Measurements from ENCODE around the gene PRRX2. TPM values are rescaled to one million over a fixed set of nuclear protein-coding genes. Genes with fewer than 3 reads are reported as not detected.
"Not testable (repeated sequence)": the region's sequence is repeated elsewhere in the genome, so short reads cannot be mapped to it uniquely, and the experiment has no call there.

Gene PRRX2
- polyA plus RNA-seq, 3 donors from 2014 or later = 0.18 TPM; not detected in 2

DNA sequence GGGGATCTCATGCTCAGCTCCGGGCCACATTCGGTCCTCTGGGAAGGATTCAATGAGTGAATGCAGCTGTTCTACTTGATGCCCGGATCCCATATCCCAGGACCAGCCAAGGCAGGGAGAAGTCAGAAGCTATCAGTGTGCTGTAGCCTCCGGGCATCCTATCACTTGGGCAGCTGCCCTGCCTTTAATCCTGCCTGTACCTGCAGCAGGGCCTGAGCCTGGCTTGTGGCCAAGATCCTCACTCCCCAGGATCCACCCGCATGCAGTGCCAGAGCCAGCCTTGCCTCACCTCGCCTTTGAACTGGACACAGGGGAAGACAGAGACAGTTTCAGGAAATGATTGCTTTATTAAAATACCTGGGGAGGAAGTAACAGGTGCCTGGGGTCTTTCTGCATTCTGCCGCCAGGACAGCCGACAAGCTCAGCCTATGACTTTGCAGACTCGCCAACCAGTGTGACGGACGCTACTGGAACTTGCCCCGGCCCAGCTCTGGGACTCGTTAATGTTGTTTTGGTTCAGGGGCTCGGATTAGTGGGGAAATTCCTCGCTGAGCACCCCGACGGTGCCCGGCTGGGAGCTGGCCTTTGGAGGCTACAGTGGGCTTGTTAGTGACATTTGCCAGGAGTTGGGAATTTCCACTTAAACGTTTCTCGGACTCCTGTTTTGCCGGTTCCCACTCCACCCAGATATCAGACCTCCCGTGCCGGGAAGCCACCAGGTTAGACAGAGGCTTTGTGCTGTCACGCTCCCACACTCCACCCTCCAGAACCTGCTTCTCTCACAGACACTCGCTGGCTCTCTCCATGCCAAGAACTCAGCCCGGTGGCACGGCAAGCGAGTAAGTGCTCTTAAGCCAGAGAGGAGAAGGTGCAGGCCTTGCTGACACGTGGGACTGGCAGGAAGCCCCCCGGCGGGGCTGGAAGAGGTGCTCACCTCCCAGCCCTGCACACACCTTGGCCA, 86.7 kb downstream of the PRRX2 start:
- no peak overlapping the region for H3K4me3 Mint-ChIP-seq
- peaks cover 0 to 4% of the 10 kb centered on the region in 2 donors for H3K4me1 Mint-ChIP-seq
- DNase-seq = no peak
- peaks cover 0 to 9% (median 0%) of the 10 kb centered on the region in 3 donors for H3K27me3 Mint-ChIP-seq (ENCODE audit: low read depth in 3 of 3)
- H3K27ac Mint-ChIP-seq = no peak overlapping the region
- H3K36me3 Mint-ChIP-seq = no peaks in the 10 kb centered on the region
- H3K9me3 Mint-ChIP-seq = no peaks in the 10 kb centered on the region

DNA sequence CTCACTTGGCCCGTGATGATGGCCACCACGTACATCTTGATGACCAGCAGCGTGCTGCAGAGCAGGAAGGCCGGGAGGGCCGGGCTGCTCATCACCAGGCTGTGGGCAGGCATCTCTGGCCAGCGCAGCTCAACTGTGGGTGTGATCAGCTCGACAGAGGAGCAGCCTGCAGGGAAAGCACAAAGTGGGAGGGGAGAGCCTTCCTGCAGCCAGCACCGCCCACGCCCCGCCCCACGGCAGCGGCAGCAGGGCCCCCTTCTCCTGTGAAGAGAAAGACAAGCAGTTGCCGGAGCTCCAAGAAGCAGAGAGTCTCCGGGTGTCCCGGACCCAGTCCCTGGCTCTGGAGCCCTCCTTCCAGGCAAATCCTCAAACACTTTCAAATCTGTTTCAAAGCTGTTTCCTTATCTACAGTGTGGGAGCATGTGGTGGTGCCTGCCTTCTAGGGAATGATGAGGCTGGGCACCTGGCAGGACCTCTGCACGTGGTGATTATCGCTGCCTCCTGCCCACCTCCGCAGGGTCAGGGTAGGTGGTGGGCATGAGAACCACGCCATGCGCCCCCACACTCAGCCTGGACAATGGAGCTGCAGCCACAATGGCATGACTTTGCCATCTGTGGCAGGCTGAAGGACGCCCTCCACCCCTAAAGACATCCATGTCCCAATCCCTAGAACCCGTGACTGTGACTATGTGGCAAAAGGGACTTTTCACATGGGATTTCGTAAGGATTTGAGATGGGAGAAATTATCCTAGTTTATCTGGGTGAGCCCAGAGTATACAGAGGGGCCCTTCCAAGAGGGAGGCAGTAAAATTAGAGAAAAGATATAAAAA, 87.7 kb downstream of the PRRX2 start, which contains the start of gene PTGES:
TSS of gene PTGES (minus strand) at position 143 of the 830 bp plus-strand sequence. CDS start at position 113, 30 bp downstream.
- Mint-ChIP-seq H3K36me3 (no peaks in the 10 kb centered on the region), H3K4me1 (peaks cover 0 to 4% of the 10 kb centered on the region in 2 donors), H3K4me3 (no peak within 1 kb of the TSS), H3K27me3 (ENCODE audit: low read depth in 3 of 3) (peaks cover 0 to 9% (median 0%) of the 10 kb centered on the region in 3 donors), H3K9me3 (no peaks in the 10 kb centered on the region), H3K27ac (no peak within 1 kb of the TSS)
- DNase-seq = peak in 1 of 3 donors; percentile 15

GRCh38 chr9:129755151-129755550, 89.7 kb downstream of the PRRX2 start:
- Mint-ChIP-seq H3K9me3 (no peaks in the 10 kb centered on the region), H3K36me3 (no peaks in the 10 kb centered on the region), H3K4me3 (no peak overlapping the region), H3K27me3 (ENCODE audit: low read depth in 3 of 3) (peaks cover 0 to 12% (median 0%) of the 10 kb centered on the region in 3 donors), H3K4me1 (peaks cover 0 to 4% of the 10 kb centered on the region in 2 donors), H3K27ac (no peak overlapping the region)
- DNase-seq = no peak

- H3K9me3 Mint-ChIP-seq = no peaks in the 10 kb centered on the region
- no peak overlapping the region for H3K27ac Mint-ChIP-seq
- DNase-seq = no peak
- H3K4me1 Mint-ChIP-seq = peaks cover 0 to 4% of the 10 kb centered on the region in 2 donors
- no peaks in the 10 kb centered on the region for H3K36me3 Mint-ChIP-seq
- H3K27me3 Mint-ChIP-seq (ENCODE audit: low read depth in 3 of 3) = peaks cover 0 to 9% (median 0%) of the 10 kb centered on the region in 3 donors
- H3K4me3 Mint-ChIP-seq = no peak overlapping the region
These were observed 90.7 kb downstream of the PRRX2 start for GRCh38 chr9:129756191-129756590.

GRCh38 chr9:129757045-129757444, 91.6 kb downstream of the PRRX2 start:
- H3K9me3 Mint-ChIP-seq = no peaks in the 10 kb centered on the region
- no peak for DNase-seq
- H3K27me3 Mint-ChIP-seq (ENCODE audit: low read depth in 3 of 3) = peaks cover 2 to 11% (median 2%) of the 10 kb centered on the region in 3 donors
- H3K4me3 Mint-ChIP-seq = no peak overlapping the region
- peaks cover 0 to 4% of the 10 kb centered on the region in 2 donors for H3K4me1 Mint-ChIP-seq
- H3K36me3 Mint-ChIP-seq = no peaks in the 10 kb centered on the region
- no peak overlapping the region for H3K27ac Mint-ChIP-seq

DNA sequence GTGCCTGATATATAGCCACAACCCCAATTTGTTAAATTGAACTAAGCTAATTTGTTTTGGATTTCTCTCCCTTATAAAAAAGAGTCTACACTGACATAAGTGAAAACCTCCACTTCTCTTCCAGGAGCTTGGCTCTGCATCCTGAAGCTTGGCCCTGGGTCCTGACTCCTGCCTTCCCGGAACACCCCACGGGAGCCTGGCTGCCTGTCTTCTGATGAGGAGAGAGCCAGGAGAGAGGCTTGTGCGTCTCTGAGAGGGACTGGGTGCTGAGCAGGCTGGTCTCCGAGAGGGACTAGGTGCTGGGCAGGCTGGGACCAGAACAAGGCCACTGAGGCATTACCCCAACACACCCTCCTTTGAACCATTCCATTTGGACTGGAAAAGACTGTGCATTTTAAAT, 93.9 kb downstream of the PRRX2 start:
- no peaks in the 10 kb centered on the region for H3K9me3 Mint-ChIP-seq
- peak overlapping the region in 1 of 6 donors; percentile 22 for H3K27ac Mint-ChIP-seq
- no peaks in the 10 kb centered on the region for H3K36me3 Mint-ChIP-seq
- DNase-seq = no peak
- peaks cover 0 to 2% of the 10 kb centered on the region in 2 donors for H3K4me1 Mint-ChIP-seq
- H3K4me3 Mint-ChIP-seq = no peak overlapping the region
- peaks cover 2 to 9% (median 2%) of the 10 kb centered on the region in 3 donors for H3K27me3 Mint-ChIP-seq (ENCODE audit: low read depth in 3 of 3)

GRCh38 chr9:129759804-129760502, 94.5 kb downstream of the PRRX2 start:
- H3K4me3 Mint-ChIP-seq = no peak overlapping the region
- H3K27ac Mint-ChIP-seq = no peak overlapping the region
- peaks cover 0 to 2% of the 10 kb centered on the region in 2 donors for H3K4me1 Mint-ChIP-seq
- no peaks in the 10 kb centered on the region for H3K36me3 Mint-ChIP-seq
- peaks cover 2 to 9% (median 2%) of the 10 kb centered on the region in 3 donors for H3K27me3 Mint-ChIP-seq (ENCODE audit: low read depth in 3 of 3)
- no peaks in the 10 kb centered on the region for H3K9me3 Mint-ChIP-seq
- DNase-seq = no peak

DNA sequence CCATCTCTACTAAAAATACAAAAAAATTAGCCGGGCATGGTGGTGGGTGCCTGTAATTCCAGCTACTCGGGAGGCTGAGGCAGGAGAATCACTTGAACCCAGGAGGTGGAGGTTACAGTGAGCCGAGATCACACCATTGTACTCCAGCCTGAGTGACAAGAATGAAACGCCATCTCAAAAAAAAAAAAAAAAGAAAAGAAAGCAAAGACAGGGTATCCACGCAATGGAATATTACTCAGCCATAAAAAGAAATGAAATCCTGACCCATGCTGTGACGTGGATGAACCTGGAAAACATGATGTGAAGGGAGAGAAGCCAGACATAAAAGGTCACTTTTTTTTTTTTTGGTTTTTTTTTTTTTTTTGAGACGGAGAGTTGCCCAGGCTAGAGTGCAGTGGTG, 95.3 kb downstream of the PRRX2 start:
- not testable (repeated sequence) for H3K27me3 Mint-ChIP-seq (ENCODE audit: low read depth in 3 of 3); H3K36me3 Mint-ChIP-seq; DNase-seq; H3K27ac Mint-ChIP-seq; H3K4me3 Mint-ChIP-seq; H3K4me1 Mint-ChIP-seq; H3K9me3 Mint-ChIP-seq

DNA sequence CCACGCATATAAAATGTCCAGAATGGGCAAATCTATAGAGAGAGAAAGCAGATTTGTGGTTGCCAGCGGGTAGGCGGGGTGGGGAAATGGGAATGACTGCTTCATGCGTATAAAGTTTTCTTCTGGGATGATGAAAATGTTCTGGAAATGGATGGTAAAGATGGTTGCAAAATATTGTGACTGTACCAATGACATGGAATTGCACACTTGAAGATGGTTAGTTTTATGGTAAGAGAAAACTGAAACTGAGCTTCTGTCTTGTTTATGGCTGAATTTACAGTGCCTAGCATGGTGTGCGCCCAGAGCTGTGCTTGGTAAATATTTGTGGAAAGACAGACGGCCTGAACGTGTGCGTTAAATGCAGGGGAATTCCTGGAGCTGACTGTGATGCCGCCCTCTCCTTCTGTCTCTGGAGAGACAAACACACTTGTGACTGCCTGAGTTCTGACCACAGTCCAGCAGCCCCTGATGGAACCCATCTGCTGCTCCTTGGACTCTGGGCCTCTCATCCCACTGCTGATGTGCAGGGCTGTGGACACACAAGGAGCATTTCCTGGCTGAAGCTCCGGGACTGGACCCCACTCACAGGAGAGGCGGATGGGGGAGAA, 96.0 kb downstream of the PRRX2 start:
- Mint-ChIP-seq H3K4me1 (peaks cover 0 to 2% of the 10 kb centered on the region in 2 donors), H3K9me3 (no peaks in the 10 kb centered on the region), H3K27me3 (ENCODE audit: low read depth in 3 of 3) (peaks cover 2 to 6% (median 2%) of the 10 kb centered on the region in 3 donors), H3K36me3 (no peaks in the 10 kb centered on the region), H3K27ac (no peak overlapping the region), H3K4me3 (no peak overlapping the region)
- DNase-seq = no peak

- no peak overlapping the region for H3K27ac Mint-ChIP-seq
- H3K36me3 Mint-ChIP-seq = no peaks in the 10 kb centered on the region
- H3K4me1 Mint-ChIP-seq = peaks cover 0 to 1% of the 10 kb centered on the region in 2 donors
- H3K4me3 Mint-ChIP-seq = no peak overlapping the region
- DNase-seq = no peak
- no peaks in the 10 kb centered on the region for H3K9me3 Mint-ChIP-seq
- peaks cover 2 to 6% (median 2%) of the 10 kb centered on the region in 3 donors for H3K27me3 Mint-ChIP-seq (ENCODE audit: low read depth in 3 of 3)
These were observed 96.5 kb downstream of the PRRX2 start for GRCh38 chr9:129761901-129762369.

DNA sequence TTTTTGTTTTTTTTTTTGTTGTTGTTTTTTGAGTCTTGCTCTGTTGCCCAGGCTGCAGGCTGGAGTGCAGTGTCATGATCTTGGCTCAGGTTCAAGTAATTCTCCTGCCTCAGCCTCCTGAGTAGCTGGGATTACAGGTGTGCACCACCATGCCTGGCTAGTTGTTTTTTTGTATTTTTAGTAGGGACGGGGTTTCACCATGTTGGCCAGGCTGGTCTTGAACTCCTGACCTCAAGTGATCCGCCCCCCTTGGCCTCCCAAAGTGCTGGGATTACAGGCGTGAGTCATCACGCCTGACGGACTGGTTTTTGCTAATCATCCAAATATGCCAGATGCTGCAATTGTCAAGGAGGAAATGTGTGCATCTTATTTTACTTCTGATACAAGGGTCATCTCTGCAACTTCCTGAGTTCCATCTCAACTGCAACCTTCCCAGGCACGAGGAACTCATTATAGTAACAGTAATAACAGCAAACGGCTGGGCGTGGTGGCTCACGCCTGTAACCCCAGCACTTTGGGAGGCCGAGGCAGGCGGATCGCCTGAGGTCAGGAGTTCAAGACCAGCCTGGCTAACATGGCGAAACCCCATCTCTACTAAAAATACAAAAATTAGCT, 97.0 kb downstream of the PRRX2 start:
- not testable (repeated sequence) for H3K9me3 Mint-ChIP-seq; H3K27me3 Mint-ChIP-seq (ENCODE audit: low read depth in 3 of 3); H3K4me3 Mint-ChIP-seq

DNA sequence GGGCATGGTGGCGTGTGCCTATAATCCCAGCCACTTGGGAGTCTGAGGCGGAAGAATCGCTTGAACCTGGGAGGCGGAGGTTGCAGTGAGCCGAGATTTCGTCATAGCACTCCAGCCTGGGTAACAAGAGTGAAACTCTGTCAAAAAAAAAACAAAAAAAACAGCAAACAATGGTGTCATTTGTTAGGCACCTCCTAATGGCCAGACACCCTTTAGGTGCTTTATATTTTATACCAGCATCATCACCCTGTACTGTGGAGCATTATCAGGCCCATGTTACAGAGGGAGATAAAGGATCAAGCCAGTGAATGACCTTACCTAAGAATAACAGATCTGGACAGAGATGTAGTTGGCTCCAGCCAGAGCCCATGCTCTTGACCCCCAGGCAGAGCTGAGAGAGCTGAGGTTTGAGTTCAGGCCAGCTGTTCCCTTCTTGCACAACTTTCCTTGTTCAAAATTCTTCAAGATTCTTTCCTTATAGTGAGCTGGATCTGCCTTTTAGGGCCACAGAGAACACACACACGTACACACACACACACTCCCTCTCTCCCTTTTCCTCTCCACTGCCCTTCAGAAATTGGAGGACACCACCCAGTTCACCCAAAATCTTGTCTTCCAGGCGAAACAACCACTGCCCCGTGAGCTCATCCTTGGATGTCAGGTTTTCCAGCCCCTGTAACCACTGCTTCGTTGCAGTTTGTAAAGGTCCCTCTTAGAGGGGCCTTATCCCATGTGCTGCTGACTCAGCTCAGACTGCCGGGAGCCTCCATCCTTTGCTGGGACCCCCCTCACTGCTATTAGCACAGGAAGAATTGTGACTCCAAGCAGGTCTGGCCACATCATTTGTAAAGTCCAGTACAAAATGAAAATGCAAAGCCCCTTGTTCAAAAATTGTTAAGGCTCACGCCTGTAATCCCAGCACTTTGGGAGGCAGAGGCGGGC, 97.8 kb downstream of the PRRX2 start:
- H3K4me1 Mint-ChIP-seq = no peaks in the 10 kb centered on the region
- no peaks in the 10 kb centered on the region for H3K36me3 Mint-ChIP-seq
- H3K27ac Mint-ChIP-seq = no peak overlapping the region
- no peaks in the 10 kb centered on the region for H3K9me3 Mint-ChIP-seq
- no peak overlapping the region for H3K4me3 Mint-ChIP-seq
- no peak for DNase-seq
- H3K27me3 Mint-ChIP-seq (ENCODE audit: low read depth in 3 of 3) = peaks cover 2 to 6% (median 2%) of the 10 kb centered on the region in 3 donors

More for the DNA sequence above, 97.0 kb downstream of the PRRX2 start:
- H3K4me1 Mint-ChIP-seq, DNase-seq, H3K36me3 Mint-ChIP-seq, H3K27ac Mint-ChIP-seq: not testable (repeated sequence)

Data from immature natural killer cell (primary cell).